Endometrial microvascular endothelial cells (primary cell): ENCODE results near the gene SLC35A4. TPM values are rescaled to one million over a fixed set of nuclear protein-coding genes. Genes with fewer than 3 reads are reported as not detected.

Source experiments
- in situ Hi-C: cut with HindIII; loops from 2 replicates; pipeline ENCODE4 v1.10.0; 2017; ENCODE audit warnings: low sequenced_read_pairs, low pct_unique_long_range_greater_than_20kb; ENCODE audit errors: inconsistent ontology term
- total RNA-seq: library from RNA; depleted of rRNA; stranded (reverse); fragments of >200 nt; gene quantifications from one replicate; pipeline ENCODE4 v1.2.3, GENCODE V29; 2015; ENCODE audit errors: inconsistent ontology term

SLC35A4 gene
- total RNA-seq, 1 donor from 2014 or later = 60.7 TPM

- in situ Hi-C loops = loop anchor here (25.0 kb wide), 1 partner anchor 219 kb away; the partner anchor contains the start of gene HBEGF
Observed at GRCh38 chr5:140556438-140556837, 8.2 kb upstream of the SLC35A4 start.

- in situ Hi-C loops = loop anchor here (25.0 kb wide), 1 partner anchor 220 kb away; the partner anchor contains the start of gene HBEGF
Observed at GRCh38 chr5:140557136-140557805, 7.4 kb upstream of the SLC35A4 start, which contains the start of gene SRA1. Gene SRA1 (minus strand): TSS chr5:140557473. CDS start chr5:140557452, 21 bp downstream.

DNA sequence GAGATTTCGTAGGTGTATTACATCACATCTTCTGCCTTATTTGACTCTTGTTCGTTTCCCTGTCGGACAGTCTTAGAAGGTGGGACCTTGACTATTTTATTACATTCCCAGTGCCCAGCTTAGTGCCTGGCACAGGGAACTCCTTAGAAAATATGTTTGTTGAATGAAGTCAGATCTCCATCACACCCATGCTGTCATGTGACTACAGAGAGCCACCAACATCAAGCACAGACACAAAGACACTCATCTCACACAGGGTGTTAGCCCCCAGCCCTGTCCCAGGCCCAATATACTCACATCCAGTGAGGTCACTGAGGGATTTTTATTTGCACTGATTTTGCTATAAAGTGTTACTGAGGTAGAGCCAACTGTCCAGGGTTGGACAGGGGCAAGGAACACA lies 6.7 kb upstream of the SLC35A4 start:
- in situ Hi-C loops = loop anchor here (25.0 kb wide), 1 partner anchor 221 kb away; the partner anchor contains the start of gene HBEGF

- in situ Hi-C loops = loop anchor here (25.0 kb wide), 1 partner anchor 221 kb away; the partner anchor contains the start of gene HBEGF
Observed at GRCh38 chr5:140558542-140558941, 6.1 kb upstream of the SLC35A4 start.

GRCh38 chr5:140560227-140560626 lies 4.4 kb upstream of the SLC35A4 start:
- in situ Hi-C loops = loop anchor here (25.0 kb wide), 1 partner anchor 223 kb away; the partner anchor contains the start of gene HBEGF

DNA sequence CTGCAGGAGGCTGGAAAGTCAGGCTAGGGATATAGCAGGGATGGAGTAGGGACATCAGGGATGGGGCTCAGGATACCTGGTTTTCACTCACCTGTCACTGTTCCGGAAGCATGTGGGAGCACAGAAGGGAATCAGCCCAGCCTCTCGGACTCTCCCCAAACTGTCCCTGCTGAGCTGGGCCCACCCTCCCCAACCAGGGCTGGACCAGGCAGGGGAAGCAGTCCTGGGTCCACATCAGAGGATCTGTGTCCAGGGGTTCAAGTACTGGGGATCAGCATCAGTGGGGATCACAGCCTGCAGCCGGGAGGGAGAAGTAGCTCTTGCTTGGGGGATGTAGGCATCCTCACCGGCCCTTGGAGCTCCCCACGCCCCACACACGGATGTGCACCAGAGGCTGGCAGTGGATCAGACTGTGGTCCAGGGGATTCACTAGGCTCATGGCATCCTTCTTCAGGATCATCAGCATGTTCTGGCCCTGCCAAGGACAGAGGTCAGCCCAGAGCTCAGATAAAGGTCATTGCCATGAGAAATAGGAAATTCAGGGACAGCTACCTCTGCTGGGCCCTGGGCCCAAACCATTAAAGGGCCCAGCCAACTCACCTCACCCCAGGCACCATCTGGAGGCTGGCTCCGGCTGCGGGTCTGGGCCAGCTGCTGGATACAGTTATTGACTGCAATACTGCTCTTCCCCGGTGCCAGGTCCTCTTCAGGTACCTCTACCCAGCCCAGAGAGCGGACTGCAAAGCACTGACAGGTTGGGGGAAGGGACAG lies 2.7 kb upstream of the SLC35A4 start:
- in situ Hi-C loops = loop anchor here (25.0 kb wide), 1 partner anchor 225 kb away; the partner anchor contains the start of gene HBEGF

DNA sequence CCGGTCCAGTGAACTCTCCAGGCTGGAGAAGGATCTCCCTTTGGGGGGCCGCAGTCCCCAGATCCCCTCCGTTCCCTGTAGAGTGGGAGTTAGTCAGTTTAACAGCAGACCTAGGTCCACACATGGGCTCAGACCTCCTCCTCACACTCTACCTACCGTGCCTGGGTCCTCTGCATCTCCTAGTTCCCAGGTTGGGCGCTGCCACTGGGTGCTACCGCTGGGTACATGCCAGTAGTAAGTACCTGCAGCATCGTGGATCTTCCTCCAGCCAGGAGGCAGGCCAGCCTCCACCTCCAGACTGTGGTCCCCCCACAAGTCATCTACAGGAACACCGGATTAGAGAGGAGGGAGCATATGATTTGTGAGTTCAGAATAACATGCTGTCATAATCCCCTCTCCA lies 1.0 kb upstream of the SLC35A4 start:
- in situ Hi-C loops = loop anchor here (25.0 kb wide), 1 partner anchor 226 kb away; the partner anchor contains the start of gene HBEGF

DNA sequence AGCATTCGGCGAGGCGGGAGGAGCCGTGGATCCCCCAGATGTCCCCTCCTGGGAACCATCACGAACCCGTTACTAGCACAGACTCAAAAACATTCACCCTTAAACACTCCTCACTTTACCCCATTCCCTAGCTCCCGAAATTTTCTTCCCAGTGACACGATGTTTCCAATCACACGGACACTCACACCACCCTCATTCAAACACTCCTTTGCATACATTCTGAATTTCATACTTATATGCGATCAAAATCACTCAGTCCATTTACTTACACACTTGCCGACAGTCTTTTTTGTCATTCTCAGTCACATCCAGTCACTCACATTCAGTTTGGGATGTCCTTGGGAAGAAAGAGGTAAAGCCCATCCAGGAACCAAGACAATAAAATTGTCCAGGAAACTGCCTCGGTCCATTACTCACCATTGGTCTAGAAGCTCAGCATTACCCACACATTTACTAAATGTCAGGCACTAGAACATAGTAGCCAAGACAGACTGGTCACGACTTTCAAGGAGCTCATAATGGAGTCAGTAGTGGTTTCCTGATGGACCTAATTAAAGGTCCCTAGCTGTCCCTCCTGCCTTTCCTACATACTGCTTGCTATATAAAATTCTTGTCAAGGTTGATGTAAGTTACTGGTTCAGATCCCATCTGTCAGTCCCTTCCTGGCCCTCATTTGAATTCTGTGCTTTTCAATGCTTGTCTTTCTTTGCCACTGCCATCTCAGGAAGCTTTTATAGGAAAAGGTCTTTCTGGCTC lies 574 bp downstream of the SLC35A4 start:
- in situ Hi-C loops = loop anchor here (25.0 kb wide), 1 partner anchor 228 kb away; the partner anchor contains the start of gene HBEGF

DNA sequence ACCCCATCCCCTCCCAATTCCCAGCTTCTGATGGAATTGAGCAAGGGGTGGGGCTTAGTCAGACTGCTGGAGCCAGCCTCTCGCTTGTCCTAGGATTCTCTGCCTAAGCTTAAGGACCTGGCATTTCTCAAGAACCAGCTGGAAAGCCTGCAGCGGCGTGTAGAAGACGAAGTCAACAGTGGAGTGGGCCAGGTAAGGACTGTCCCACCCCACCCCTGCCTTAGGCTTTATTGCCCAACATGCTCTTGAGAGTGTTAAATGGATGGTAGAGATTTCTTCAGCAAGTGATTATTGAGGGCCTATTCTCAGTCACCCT lies 1.1 kb downstream of the SLC35A4 start:
- in situ Hi-C loops = loop anchor here (25.0 kb wide), 1 partner anchor 228 kb away; the partner anchor contains the start of gene HBEGF

- in situ Hi-C loops = loop anchor here (25.0 kb wide), 1 partner anchor 229 kb away; the partner anchor contains the start of gene HBEGF
Observed at GRCh38 chr5:140566665-140567064, 2.0 kb downstream of the SLC35A4 start.

GRCh38 chr5:140567136-140567818 lies 2.6 kb downstream of the SLC35A4 start:
- in situ Hi-C loops = loop anchor here (25.0 kb wide), 1 partner anchor 230 kb away; the partner anchor contains the start of gene HBEGF

DNA sequence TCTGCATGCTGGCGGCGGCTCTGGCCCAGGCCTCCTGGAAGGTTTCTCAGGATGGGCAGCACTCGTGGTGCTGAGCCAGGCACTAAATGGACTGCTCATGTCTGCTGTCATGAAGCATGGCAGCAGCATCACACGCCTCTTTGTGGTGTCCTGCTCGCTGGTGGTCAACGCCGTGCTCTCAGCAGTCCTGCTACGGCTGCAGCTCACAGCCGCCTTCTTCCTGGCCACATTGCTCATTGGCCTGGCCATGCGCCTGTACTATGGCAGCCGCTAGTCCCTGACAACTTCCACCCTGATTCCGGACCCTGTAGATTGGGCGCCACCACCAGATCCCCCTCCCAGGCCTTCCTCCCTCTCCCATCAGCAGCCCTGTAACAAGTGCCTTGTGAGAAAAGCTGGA lies 3.2 kb downstream of the SLC35A4 start:
- in situ Hi-C loops = loop anchor here (25.0 kb wide), 1 partner anchor 231 kb away; the partner anchor contains the start of gene HBEGF

DNA sequence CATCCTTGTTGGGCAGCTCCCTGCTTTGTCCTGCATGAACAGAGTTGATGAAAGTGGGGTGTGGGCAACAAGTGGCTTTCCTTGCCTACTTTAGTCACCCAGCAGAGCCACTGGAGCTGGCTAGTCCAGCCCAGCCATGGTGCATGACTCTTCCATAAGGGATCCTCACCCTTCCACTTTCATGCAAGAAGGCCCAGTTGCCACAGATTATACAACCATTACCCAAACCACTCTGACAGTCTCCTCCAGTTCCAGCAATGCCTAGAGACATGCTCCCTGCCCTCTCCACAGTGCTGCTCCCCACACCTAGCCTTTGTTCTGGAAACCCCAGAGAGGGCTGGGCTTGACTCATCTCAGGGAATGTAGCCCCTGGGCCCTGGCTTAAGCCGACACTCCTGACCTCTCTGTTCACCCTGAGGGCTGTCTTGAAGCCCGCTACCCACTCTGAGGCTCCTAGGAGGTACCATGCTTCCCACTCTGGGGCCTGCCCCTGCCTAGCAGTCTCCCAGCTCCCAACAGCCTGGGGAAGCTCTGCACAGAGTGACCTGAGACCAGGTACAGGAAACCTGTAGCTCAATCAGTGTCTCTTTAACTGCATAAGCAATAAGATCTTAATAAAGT lies 3.9 kb downstream of the SLC35A4 start:
- in situ Hi-C loops = loop anchor here (25.0 kb wide), 1 partner anchor 231 kb away; the partner anchor contains the start of gene HBEGF

DNA sequence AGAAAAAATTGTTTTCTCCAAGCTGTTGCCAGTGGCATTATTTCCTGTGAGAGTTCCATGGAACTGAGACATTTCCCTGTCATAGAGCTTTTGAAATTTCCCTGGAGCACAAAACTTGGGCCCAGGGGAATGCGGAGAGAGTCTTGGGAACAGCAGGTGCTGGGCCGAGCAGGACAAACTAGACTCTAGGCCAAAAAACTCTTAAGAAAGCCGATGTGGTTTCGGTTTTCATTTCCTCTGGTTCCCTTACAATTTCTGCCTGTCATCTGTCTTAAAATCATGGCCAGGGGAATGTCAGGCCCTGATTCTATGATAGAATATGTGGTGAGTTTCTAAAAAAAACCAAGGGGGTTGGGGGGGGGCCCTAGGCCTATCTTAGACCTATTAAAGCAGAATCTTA lies 4.6 kb downstream of the SLC35A4 start:
- in situ Hi-C loops = loop anchor here (25.0 kb wide), 1 partner anchor 232 kb away; the partner anchor contains the start of gene HBEGF

- in situ Hi-C loops = loop anchor here (25.0 kb wide), 1 partner anchor 233 kb away; the partner anchor contains the start of gene HBEGF
Observed at GRCh38 chr5:140570058-140570457, 5.4 kb downstream of the SLC35A4 start.

DNA sequence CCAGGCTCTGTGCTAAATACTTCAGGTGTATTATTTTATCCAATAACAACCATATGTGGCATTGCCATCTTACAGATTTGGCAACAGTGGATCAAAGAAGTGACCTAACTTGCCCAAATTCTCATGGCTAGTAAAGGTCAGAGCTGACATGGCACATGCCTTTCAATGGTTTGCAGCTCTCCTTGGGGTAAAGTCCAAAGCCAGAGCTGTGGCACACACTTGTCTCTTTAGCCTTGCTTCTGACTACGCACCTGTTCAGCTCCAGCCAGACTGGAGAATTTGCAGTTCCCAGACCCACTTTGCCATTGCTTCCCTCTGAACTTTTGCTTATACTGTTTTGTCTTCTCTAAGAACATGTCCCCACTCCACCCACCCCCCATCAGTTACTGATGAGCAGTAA lies 5.9 kb downstream of the SLC35A4 start:
- in situ Hi-C loops = loop anchor here (25.0 kb wide), 1 partner anchor 233 kb away; the partner anchor contains the start of gene HBEGF

GRCh38 chr5:140571105-140571504 lies 6.5 kb downstream of the SLC35A4 start:
- in situ Hi-C loops = loop anchor here (25.0 kb wide), 1 partner anchor 234 kb away; the partner anchor contains the start of gene HBEGF
